Activated CD8-positive, alpha-beta T cell treated with anti-CD3 and anti-CD28 coated beads, Interleukin-2, amount 10 ng/mL, durations not matched to agents 7 days and 5 days (primary cell): ENCODE measurements around the gene DHX34. TPM values are rescaled to one million over a fixed set of nuclear protein-coding genes. Genes with fewer than 3 reads are reported as not detected.

Experiments used
- ATAC-seq: fragments of 150-1000 bp; cut with Tn5 transposase; one replicate; pipeline ENCODE4 v1.10.0; 2021; ENCODE audit warnings: moderate library complexity
- CTCF ChIA-PET: fragments of 350-600 bp; sonication (Branson Sonifier 250); formaldehyde crosslinking; loops from one replicate; lab custom pipeline; 2021; ENCODE audit warnings: antibody characterized with exemption; lab: Charles Lee
- POLR2A ChIA-PET: fragments of 350-600 bp; sonication (Branson Sonifier 250); formaldehyde crosslinking; loops from one replicate; lab custom pipeline; 2021; ENCODE audit warnings: antibody characterized with exemption; lab: Charles Lee
- DNase-seq: peaks from one replicate; pipeline ENCODE4 v3.0.0-alpha.2; 2020
- H3K27ac Mint-ChIP-seq: one replicate; pipeline ENCODE4 v1.8.0; 2021; ENCODE audit warnings: mild to moderate bottlenecking, mixed read lengths
- H3K27me3 Mint-ChIP-seq: one replicate; pipeline ENCODE4 v1.8.0; 2021; ENCODE audit warnings: low read depth, mixed read lengths
- H3K36me3 Mint-ChIP-seq: one replicate; pipeline ENCODE4 v1.8.0; 2021; ENCODE audit warnings: low read depth, mixed read lengths
- H3K4me1 Mint-ChIP-seq: one replicate; pipeline ENCODE4 v1.8.0; 2021; ENCODE audit warnings: low read depth, mixed read lengths
- H3K4me3 Mint-ChIP-seq: one replicate; pipeline ENCODE4 v1.8.0; 2021; ENCODE audit warnings: mild to moderate bottlenecking, mixed read lengths
- H3K9me3 Mint-ChIP-seq: one replicate; pipeline ENCODE4 v1.8.0; 2022; ENCODE audit warnings: mixed read lengths; ENCODE audit not compliant: insufficient read depth
- total RNA-seq, 2 experiments: library from RNA; stranded (reverse); gene quantifications; one replicate each; pipeline ENCODE4 v1.2.3, GENCODE V29; 2021

The DHX34 gene
- total RNA-seq, 2 experiments from 2014 or later: 12.6 to 13.1 TPM

DNA sequence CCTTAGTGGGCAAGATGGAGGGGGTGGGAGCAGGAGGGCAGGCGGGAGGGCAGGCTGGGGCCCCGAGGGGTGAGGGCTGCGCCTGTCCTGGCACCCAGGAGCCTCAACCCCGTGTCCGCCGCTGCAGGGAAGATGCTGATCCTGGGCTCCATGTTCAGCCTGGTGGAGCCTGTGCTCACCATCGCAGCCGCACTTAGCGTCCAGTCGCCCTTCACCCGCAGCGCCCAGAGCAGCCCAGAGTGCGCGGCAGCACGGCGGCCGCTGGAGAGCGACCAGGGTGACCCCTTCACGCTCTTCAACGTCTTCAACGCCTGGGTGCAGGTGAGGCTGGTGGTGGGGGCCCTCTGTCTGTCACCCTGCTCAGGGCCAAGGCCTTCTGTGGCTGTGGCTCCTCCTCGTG lies 23.5 kb downstream of the DHX34 start:
- Mint-ChIP-seq H3K36me3 (peaks cover 10% of the 10 kb centered on the region), H3K27me3 (no peaks in the 10 kb centered on the region), H3K4me3 (no peak overlapping the region), H3K27ac (no peak overlapping the region), H3K4me1 (no peaks in the 10 kb centered on the region), H3K9me3 (no peaks in the 10 kb centered on the region)
- ChIA-PET CTCF (interaction anchor here (1.3 to 1.6 kb wide), 2 partner anchors 19 to 24 kb away, joined by 3 to 8 read pairs; partner anchors contain the start of gene DHX34), POLR2A (no interaction called here)
- no peak for DNase-seq
- ATAC-seq: no peak

DNA sequence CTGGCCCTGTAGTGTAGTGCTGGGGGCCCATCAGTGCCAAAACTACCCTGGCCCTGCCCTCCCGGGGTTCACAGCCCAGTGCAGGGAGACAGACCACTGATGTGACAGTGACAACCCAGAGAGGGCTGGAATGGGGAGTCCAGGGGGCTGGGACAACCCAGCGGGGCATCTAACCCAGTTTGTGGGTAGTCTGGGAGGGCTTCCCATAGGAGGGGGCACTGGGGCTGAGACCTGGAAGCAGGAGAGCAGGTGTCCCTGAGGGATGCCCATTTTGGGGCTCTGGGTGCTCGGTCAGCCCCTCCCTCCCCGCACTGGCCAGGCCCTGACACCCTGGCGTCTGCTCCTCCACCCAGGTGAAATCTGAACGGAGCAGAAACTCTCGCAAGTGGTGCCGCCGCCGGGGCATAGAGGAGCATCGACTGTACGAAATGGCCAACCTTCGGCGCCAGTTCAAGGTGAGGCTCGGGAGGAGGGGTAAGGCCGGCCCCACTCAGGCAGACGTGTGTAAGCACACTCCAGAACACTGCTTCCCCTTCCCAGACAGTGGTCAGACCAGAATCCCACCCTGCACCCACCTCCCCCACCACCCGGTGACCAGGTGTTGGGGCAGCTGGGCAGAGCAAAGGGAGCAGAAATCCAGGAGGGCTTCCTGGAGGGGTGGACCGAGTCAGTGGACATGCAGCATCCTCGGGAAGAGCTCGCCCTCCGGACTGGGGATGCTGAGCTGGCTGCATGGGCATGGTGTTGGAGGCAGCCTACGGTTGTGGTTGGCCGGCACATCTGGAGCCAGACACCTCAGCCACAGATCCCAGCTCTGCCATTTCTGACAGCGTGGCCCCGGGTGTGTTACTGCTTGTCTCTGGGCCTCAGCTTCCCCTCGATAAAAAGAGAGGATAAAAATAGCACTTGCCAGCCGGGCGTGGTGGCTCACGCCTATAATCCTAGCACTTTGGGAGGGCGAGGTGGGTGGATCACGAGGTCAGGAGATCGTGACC lies 24.4 kb downstream of the DHX34 start:
- ChIA-PET CTCF (interaction anchor here (1.3 to 1.5 kb wide), 2 partner anchors 54 to 89 kb away, joined by 3 to 4 read pairs; no protein-coding TSS in a partner anchor), POLR2A (no interaction called here)
- ATAC-seq: no peak
- no peaks in the 10 kb centered on the region for H3K27me3 Mint-ChIP-seq
- peaks cover 10% of the 10 kb centered on the region for H3K36me3 Mint-ChIP-seq
- no peak for DNase-seq
- H3K27ac Mint-ChIP-seq: no peak overlapping the region
- H3K4me1 Mint-ChIP-seq: no peaks in the 10 kb centered on the region
- H3K4me3 Mint-ChIP-seq: no peak overlapping the region
- H3K9me3 Mint-ChIP-seq: no peaks in the 10 kb centered on the region

DNA sequence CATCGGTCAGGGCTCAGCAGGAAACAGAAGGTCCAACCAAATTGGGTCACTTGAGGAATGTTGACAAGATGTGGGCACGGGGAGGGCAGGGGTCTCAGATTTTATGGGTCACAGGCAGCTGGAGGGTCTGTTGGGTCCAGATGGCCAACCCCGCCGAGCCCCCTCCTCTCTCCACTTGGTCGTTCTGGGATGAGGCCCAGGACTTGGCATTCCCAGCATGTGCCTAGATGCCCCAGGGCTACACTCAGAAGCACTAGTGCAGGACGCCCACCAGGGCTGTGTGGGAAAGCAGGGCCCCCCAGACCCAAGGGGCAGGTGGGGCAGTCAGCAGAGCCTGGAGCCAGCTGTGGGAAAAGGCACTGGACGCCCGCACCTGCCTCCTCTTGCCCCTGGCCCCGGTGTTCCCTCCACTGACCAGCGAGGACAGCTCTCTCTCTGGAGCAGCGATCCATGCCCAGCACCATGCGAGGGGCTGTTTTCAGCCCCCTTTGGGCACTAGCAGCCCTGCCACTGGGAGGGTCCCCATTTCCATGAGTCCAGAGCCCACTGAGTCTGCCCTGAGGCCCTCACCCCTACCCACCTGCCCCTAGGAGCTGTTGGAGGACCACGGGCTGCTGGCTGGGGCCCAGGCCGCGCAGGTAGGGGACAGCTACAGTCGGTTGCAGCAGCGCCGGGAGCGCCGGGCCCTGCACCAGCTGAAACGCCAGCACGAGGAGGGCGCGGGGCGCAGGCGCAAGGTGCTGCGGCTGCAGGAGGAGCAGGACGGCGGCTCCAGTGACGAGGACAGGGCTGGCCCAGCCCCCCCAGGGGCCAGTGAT lies 26.0 kb downstream of the DHX34 start:
- no peak overlapping the region for H3K4me3 Mint-ChIP-seq
- H3K27ac Mint-ChIP-seq: no peak overlapping the region
- DNase-seq (no peak), ATAC-seq (no peak)
- peaks cover 1% of the 10 kb centered on the region for H3K4me1 Mint-ChIP-seq
- ChIA-PET POLR2A (no interaction called here), CTCF (interaction anchor here (1.5 kb wide), 1 partner anchor 90 kb away, joined by 3 read pairs; no protein-coding TSS in a partner anchor)
- no peaks in the 10 kb centered on the region for H3K9me3 Mint-ChIP-seq
- peaks cover 9% of the 10 kb centered on the region for H3K36me3 Mint-ChIP-seq
- H3K27me3 Mint-ChIP-seq: no peaks in the 10 kb centered on the region

DNA sequence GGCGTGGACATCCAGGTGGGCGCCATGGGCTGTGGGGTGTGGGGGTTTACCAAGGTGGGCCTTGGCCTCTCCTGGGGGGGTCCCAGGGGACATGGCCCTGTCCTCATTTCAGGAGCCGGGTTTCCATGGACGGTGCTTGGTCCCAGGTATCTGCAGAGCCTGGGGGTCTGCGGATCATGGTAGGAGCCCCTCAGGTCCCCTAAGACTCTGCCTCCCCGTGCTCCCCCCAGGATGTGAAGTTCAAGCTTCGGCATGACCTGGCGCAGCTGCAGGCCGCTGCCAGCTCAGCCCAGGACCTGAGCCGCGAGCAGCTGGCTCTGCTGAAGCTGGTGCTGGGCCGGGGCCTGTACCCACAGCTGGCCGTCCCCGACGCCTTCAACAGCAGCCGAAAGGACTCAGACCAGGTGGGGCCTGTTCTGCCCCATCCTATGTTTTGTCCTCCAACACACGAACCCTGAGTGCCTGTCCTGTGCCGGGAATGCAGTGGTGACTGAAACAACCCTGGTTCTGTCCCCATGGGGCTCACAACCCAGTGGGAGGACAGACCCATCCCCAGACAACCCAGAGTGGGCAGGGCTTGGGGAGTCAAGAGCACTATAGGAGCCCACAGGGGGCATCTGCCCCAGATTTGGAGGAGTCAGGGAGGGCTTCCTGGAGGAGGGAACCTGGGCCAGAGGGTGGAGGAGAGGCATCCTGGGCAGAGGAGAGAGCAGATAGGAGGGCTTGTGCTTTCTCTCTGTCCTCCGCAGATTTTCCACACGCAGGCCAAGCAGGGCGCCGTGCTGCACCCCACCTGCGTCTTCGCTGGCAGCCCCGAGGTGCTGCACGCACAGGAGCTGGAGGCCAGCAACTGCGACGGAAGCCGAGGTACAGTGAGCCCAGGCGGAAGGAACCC lies 26.8 kb downstream of the DHX34 start:
- DNase-seq: no peak
- ATAC-seq: no peak
- H3K9me3 Mint-ChIP-seq: no peaks in the 10 kb centered on the region
- no peaks in the 10 kb centered on the region for H3K27me3 Mint-ChIP-seq
- H3K4me3 Mint-ChIP-seq: no peak overlapping the region
- CTCF ChIA-PET: interaction anchor here (2.4 kb wide), 1 partner anchor 15 kb away, joined by 8 read pairs; no protein-coding TSS in a partner anchor
- H3K36me3 Mint-ChIP-seq: peaks cover 8% of the 10 kb centered on the region
- POLR2A ChIA-PET: no interaction called here
- no peak overlapping the region for H3K27ac Mint-ChIP-seq
- H3K4me1 Mint-ChIP-seq: peaks cover 9% of the 10 kb centered on the region

DNA sequence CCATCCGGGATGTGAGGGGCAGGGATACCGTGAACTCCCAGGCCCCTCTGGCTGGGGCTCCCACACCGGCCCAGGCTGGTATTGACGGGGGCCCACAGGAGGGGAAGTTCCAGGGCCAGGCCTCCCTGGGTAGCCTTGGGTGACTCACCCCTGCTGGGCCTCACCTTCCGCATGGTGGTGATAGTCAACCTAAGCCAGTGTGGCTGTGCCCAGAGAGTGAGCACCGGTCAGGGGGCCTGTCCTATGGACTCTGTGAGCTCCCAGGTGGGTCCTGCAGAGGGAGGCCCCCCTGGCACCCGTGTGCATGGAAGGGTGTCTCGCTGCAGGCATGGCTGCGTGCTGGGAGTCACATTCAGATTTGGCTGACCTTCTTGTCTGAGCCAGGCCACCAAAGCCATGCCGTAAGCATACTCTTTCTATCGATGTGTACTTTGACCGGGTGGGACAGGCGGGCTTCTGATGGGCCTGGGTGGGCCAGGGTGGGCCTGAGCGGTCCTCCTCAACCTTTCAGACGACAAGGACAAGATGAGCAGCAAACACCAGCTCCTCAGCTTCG lies 27.6 kb downstream of the DHX34 start:
- POLR2A ChIA-PET: no interaction called here
- H3K4me3 Mint-ChIP-seq: no peak overlapping the region
- no peak for DNase-seq
- H3K27me3 Mint-ChIP-seq: no peaks in the 10 kb centered on the region
- peaks cover 13% of the 10 kb centered on the region for H3K36me3 Mint-ChIP-seq
- CTCF ChIA-PET: interaction anchor here (2.4 kb wide), 1 partner anchor 15 kb away, joined by 8 read pairs; no protein-coding TSS in a partner anchor
- H3K27ac Mint-ChIP-seq: no peak overlapping the region
- H3K4me1 Mint-ChIP-seq: peaks cover 15% of the 10 kb centered on the region
- no peaks in the 10 kb centered on the region for H3K9me3 Mint-ChIP-seq
- no peak for ATAC-seq

DNA sequence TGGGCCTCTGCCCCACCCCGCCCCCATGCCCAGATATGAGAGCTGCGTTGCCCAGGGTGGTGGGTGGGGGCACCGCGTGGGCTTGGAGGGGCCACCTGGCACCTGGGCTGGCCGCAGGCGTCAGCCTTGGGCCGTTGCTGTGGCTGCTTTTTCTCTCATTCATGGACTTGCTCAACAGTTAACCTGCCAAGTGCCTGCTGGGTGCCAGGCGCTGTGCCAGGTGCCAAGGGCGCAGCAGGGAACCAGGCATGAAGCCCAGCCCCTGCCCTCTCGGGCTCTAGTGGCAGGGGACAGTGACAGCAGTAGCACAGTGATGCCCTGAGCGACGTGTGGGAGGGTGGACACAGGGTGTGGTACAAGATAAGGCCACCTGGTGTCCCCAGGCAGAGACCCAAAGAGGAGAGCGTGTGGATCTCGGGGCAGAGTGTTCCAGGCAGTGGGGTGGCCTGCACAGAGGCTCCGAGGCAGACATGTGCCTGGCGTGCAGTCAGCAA lies 28.1 kb downstream of the DHX34 start:
- ATAC-seq (no peak), DNase-seq (no peak)
- ChIA-PET POLR2A (no interaction called here), CTCF (interaction anchor here (2.4 kb wide), 1 partner anchor 14 kb away, joined by 8 read pairs; no protein-coding TSS in a partner anchor)
- no peaks in the 10 kb centered on the region for H3K27me3 Mint-ChIP-seq
- peaks cover 17% of the 10 kb centered on the region for H3K36me3 Mint-ChIP-seq
- H3K4me1 Mint-ChIP-seq: peaks cover 21% of the 10 kb centered on the region
- H3K9me3 Mint-ChIP-seq: no peaks in the 10 kb centered on the region
- no peak overlapping the region for H3K4me3 Mint-ChIP-seq
- H3K27ac Mint-ChIP-seq: no peak overlapping the region

DNA sequence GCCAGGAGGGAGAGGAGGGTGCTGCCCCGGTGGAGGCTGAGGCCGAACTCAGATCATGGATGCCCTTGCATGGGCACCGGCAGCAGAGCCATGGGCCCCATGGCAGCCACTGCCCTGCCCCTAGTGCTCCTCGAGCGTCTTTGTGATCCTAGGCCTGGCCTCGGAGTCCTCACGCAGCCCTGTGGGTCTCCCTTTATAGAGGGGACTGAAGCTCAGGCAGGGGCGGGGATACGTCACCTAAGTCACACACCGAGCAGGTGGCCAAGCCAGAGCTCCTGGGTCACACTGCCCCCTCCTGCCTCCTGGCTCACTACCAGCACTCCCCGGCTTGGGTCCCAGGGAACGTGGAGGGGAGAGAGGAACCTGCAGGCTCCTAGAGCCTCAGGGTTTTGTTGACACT lies 28.7 kb downstream of the DHX34 start:
- H3K27me3 Mint-ChIP-seq: no peaks in the 10 kb centered on the region
- ATAC-seq: no peak
- CTCF ChIA-PET: interaction anchor here (2.4 kb wide), 1 partner anchor 14 kb away, joined by 8 read pairs; no protein-coding TSS in a partner anchor

DNA sequence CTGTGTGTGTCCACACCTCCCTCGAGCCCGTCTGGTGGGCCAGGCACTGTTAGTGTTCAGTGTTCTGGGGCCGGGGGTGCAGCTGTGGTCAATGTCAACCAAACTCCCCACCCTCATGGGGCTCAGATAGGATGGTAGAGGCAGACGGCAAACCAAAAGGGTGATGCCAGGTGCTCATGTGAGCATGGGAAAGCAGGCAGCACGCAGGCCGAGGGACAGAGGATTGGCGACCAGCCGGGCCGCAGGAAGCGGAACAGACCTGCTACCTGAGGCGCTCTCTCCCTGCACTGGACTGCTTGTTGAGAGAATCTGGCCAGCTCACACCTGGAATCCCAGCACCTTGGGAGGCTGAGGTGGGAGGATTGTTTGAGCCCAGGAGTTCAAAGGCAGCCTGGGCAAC lies 29.1 kb downstream of the DHX34 start:
- no peaks in the 10 kb centered on the region for H3K9me3 Mint-ChIP-seq
- ChIA-PET POLR2A (no interaction called here), CTCF (interaction anchor here (2.4 kb wide), 1 partner anchor 13 kb away, joined by 8 read pairs; no protein-coding TSS in a partner anchor)
- peaks cover 27% of the 10 kb centered on the region for H3K4me1 Mint-ChIP-seq
- H3K36me3 Mint-ChIP-seq: peaks cover 17% of the 10 kb centered on the region
- H3K27ac Mint-ChIP-seq: no peak overlapping the region
- no peak for DNase-seq
- ATAC-seq: no peak
- no peaks in the 10 kb centered on the region for H3K27me3 Mint-ChIP-seq
- H3K4me3 Mint-ChIP-seq: no peak overlapping the region

More for the DNA sequence above, 28.7 kb downstream of the DHX34 start:
- Mint-ChIP-seq H3K27ac (no peak overlapping the region), H3K4me1 (peaks cover 24% of the 10 kb centered on the region), H3K4me3 (no peak overlapping the region), H3K9me3 (no peaks in the 10 kb centered on the region), H3K36me3 (peaks cover 17% of the 10 kb centered on the region)
- POLR2A ChIA-PET: no interaction called here
- no peak for DNase-seq

DNA sequence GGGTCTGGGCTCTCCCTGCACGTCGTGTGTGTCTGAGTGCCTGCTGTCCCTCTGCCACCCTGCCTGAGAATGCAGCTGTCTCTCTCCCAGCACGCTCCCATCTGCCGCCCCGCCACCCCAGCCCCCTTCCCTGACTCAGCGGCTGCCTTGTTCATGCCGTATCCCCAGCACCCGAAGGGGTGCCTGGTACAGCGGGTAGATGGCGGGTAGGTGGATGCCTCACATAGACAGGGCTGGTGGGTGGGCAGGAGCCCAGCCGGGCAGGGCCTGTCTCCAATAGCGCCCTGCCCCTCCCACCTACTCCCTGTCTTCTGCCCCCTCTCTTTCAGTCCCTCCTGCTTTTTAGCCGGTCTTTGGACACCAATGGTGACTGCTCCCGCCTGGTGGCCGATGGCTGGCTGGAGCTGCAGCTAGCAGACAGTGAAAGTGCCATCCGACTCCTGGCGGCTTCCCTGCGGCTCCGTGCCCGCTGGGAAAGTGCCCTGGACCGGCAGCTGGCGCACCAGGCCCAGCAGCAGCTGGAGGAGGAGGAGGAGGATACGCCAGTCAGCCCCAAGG lies 30.3 kb downstream of the DHX34 start:
- no peak for DNase-seq
- Mint-ChIP-seq H3K36me3 (peaks cover 17% of the 10 kb centered on the region), H3K9me3 (no peaks in the 10 kb centered on the region), H3K27ac (no peak overlapping the region), H3K4me1 (peaks cover 30% of the 10 kb centered on the region), H3K27me3 (no peaks in the 10 kb centered on the region), H3K4me3 (no peak overlapping the region)
- POLR2A ChIA-PET: no interaction called here
- CTCF ChIA-PET: no interaction called here
- no peak for ATAC-seq

DNA sequence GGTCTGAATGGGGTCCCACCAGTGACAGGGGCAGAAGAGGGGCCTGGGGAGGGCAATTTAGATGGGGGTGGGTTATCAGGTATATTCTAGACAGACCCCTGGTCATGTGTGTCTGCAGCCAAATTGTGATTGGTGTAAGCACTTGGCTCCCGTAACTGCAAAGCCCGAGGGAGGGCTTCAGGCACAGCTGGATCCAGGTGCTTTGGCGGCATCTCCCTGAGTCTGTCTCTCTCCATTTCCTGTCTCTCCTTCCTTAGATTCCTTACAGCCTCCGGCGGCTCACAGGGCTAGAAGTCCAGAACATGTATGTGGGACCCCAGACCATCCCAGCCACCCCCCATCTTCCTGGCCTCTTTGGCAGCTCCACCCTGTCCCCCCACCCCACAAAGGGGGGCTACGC lies 31.4 kb downstream of the DHX34 start:
- Mint-ChIP-seq H3K9me3 (no peaks in the 10 kb centered on the region), H3K4me3 (no peak overlapping the region), H3K27me3 (no peaks in the 10 kb centered on the region), H3K4me1 (peaks cover 30% of the 10 kb centered on the region), H3K36me3 (peaks cover 15% of the 10 kb centered on the region), H3K27ac (no peak overlapping the region)
- ChIA-PET CTCF (no interaction called here), POLR2A (no interaction called here)
- ATAC-seq (no peak), DNase-seq (no peak)
